ENCODE measurements around the gene CCDC24.
A peak's percentile ranks its signal among the peaks of the same experiment; 100 is the strongest.

Gene CCDC24

GRCh38 chr1:43991476-43992231 lies at the start of gene CCDC24:
Gene CCDC24, plus strand, starts transcription at chr1:43991599. Its CDS starts 280 bp downstream, at chr1:43991879.
- DNase-seq, result peak; percentile 85

GRCh38 chr1:43942411-43942810 lies 49.0 kb upstream of the CCDC24 start:
- no peak for DNase-seq

GRCh38 chr1:43944860-43945259 lies 46.5 kb upstream of the CCDC24 start:
- no peak for DNase-seq

- no peak for DNase-seq
These were observed 45.6 kb upstream of the CCDC24 start for GRCh38 chr1:43945674-43946235.

- DNase-seq, result peak; percentile 98
These were observed 45.0 kb upstream of the CCDC24 start, which contains the start of gene IPO13 for GRCh38 chr1:43946236-43947060. Gene IPO13, plus strand, starts transcription at chr1:43946950. Its CDS starts 651 bp downstream, at chr1:43947601.

- DNase-seq, result no peak
These were observed 44.1 kb upstream of the CCDC24 start for GRCh38 chr1:43947061-43947873.

GRCh38 chr1:43947874-43948437 lies 43.4 kb upstream of the CCDC24 start:
- no peak for DNase-seq

GRCh38 chr1:43949678-43950077 lies 41.7 kb upstream of the CCDC24 start:
- DNase-seq, result peak; percentile 55

GRCh38 chr1:43951021-43951985 lies 40.1 kb upstream of the CCDC24 start:
- DNase-seq, result no peak

- no peak for DNase-seq
These were observed 38.6 kb upstream of the CCDC24 start for GRCh38 chr1:43952731-43953346.

GRCh38 chr1:43953361-43953760 lies 38.0 kb upstream of the CCDC24 start:
- DNase-seq, result no peak

GRCh38 chr1:43954036-43954435 lies 37.4 kb upstream of the CCDC24 start:
- DNase-seq, result no peak

- DNase-seq, result no peak
These were observed 35.2 kb upstream of the CCDC24 start for GRCh38 chr1:43956234-43956633.

GRCh38 chr1:43957407-43958040 lies 33.9 kb upstream of the CCDC24 start:
- no peak for DNase-seq

GRCh38 chr1:43958351-43959255 lies 32.8 kb upstream of the CCDC24 start:
- DNase-seq, result no peak

- DNase-seq, result no peak
These were observed 30.6 kb upstream of the CCDC24 start for GRCh38 chr1:43960798-43961197.

- DNase-seq, result no peak
These were observed 29.7 kb upstream of the CCDC24 start for GRCh38 chr1:43961692-43962091.

- DNase-seq, result no peak
These were observed 29.1 kb upstream of the CCDC24 start for GRCh38 chr1:43962324-43962723.

GRCh38 chr1:43963006-43963405 lies 28.4 kb upstream of the CCDC24 start:
- DNase-seq, result no peak

All from right hindlimb (tissue), 1 donor.